A549 (cell line): ENCODE measurements around the gene ZMYND8. TPM values are rescaled to one million over a fixed set of nuclear protein-coding genes. Genes with fewer than 3 reads are reported as not detected.
A peak's percentile ranks its signal among the peaks of the same experiment; 100 is the strongest.

Source experiments
- ATAC-seq, 2 experiments: fragments of 200-7000 bp in 1 of 2; fragments of >200 bp in 1 of 2; cut with Nextera tagmentation in 1 of 2; cut with Tn5 transposase in 1 of 2; 3 replicates each; pipeline versions ENCODE4 v1.8.0 to v1.9.1; 2018 to 2020; ENCODE audit warnings: mild to moderate bottlenecking in 1 of 2, moderate library complexity in 1 of 2
- CTCF ChIA-PET: fragments of 300-600 bp; sonication (Branson Sonifier 250); formaldehyde crosslinking; extraction: SDS; loops from one replicate; lab custom pipeline; 2021; ENCODE audit warnings: antibody characterized with exemption, inconsistent platforms; lab: Yijun Ruan, JAX
- POLR2A ChIA-PET: fragments of 350-600 bp; formaldehyde crosslinking; extraction: SDS; loops from one replicate; lab custom pipeline; 2021; ENCODE audit warnings: antibody characterized with exemption, inconsistent platforms; lab: Yijun Ruan, JAX
- DNase-seq, 2 experiments: peaks; one replicate each; pipeline versions ENCODE4 v3.0.0 to v3.0.0-alpha.2; 2011 to 2016; ENCODE audit warnings: low read depth in 1 of 2, low spot score in 1 of 2
- FAIRE-seq: peaks from 2 replicates; lab custom pipeline; 2011; peaks lifted over from hg19 to GRCh38; lab: Jason Lieb, UNC
- H3K27ac ChIP-seq, 2 experiments: fragments of >200 bp; sonication (Bioruptor Twin); formaldehyde crosslinking; 3 replicates each; pipeline ENCODE4 v1.5.1; 2016 to 2017
- H3K4me1 ChIP-seq: fragments of >200 bp; sonication (Bioruptor Twin); formaldehyde crosslinking; 3 replicates; pipeline ENCODE4 v1.6.1; 2016
- H3K4me2 ChIP-seq: fragments of >200 bp; sonication (Bioruptor Twin); formaldehyde crosslinking; 3 replicates; pipeline ENCODE4 v1.6.1; 2016
- H3K4me3 ChIP-seq: fragments of >200 bp; sonication (Bioruptor Twin); formaldehyde crosslinking; 3 replicates; pipeline ENCODE4 v1.5.1; 2016
- H3K9me3 ChIP-seq: fragments of >200 bp; sonication (Bioruptor Twin); formaldehyde crosslinking; 3 replicates; pipeline ENCODE4 v1.6.1; 2016
- ATOH8 ChIP-seq: fragments of 250-450 bp; sonication (Bioruptor Pico); IDR thresholded peaks from 2 replicates; pipeline ENCODE4 v1.5.0; 2020; ENCODE audit warnings: low read depth, mild to moderate bottlenecking, moderate library complexity
- BCL3 ChIP-seq: fragments of >200 bp; sonication (Bioruptor Twin); formaldehyde crosslinking; IDR thresholded peaks from 3 replicates; pipeline ENCODE4 v1.6.1; 2016
- CBX8 ChIP-seq: fragments of 200-600 bp; sonication (generic); IDR thresholded peaks from 2 replicates; pipeline ENCODE4 v1.6.1; 2016
- CEBPB ChIP-seq, 2 experiments: fragments of >200 bp in 1 of 2; sonication (Bioruptor Twin) in 1 of 2; formaldehyde crosslinking in 1 of 2; IDR thresholded peaks; 2 replicates each; pipeline ENCODE4 v1.6.1; 2012 to 2016
- E2F6 ChIP-seq: IDR thresholded peaks from 2 replicates; pipeline ENCODE4 v1.6.1; 2012; ENCODE audit warnings: low read depth, borderline replicate concordance
- EHF ChIP-seq: fragments of 250-450 bp; sonication (Bioruptor Pico); IDR thresholded peaks from 2 replicates; pipeline ENCODE4 v1.5.0; 2020; ENCODE audit warnings: mild to moderate bottlenecking
- EP300 ChIP-seq, 2 experiments: fragments of >200 bp; sonication (Bioruptor Twin); formaldehyde crosslinking; IDR thresholded peaks; 2 replicates in 1 of 2; 3 replicates in 1 of 2; pipeline ENCODE4 v1.6.1; 2016 to 2017
- ESRRA ChIP-seq: fragments of 150-350 bp; IDR thresholded peaks from 2 replicates; pipeline ENCODE4 v1.6.1; 2014; ENCODE audit warnings: mild to moderate bottlenecking, low read length, borderline replicate concordance
- FOSL2 ChIP-seq, 2 experiments: fragments of 450-650 bp in 1 of 2; fragments of >200 bp in 1 of 2; sonication (Bioruptor Twin) in 1 of 2; formaldehyde crosslinking; IDR thresholded peaks; 2 replicates each; pipeline versions ENCODE4 v1.5.0 to v1.6.1; 2016 to 2020; ENCODE audit warnings: mild to moderate bottlenecking in 1 of 2, moderate library complexity in 1 of 2
- FOXS1 ChIP-seq: fragments of 250-450 bp; sonication (Bioruptor Pico); IDR thresholded peaks from 2 replicates; pipeline ENCODE4 v1.5.0; 2020; ENCODE audit warnings: mild to moderate bottlenecking, moderate library complexity
- HEYL ChIP-seq: fragments of 250-450 bp; sonication (Bioruptor Pico); IDR thresholded peaks from 2 replicates; pipeline ENCODE4 v1.8.0; 2021; ENCODE audit warnings: mild to moderate bottlenecking, moderate library complexity
- HOXA7 ChIP-seq: fragments of 250-450 bp; sonication (Bioruptor Pico); IDR thresholded peaks from 2 replicates; pipeline ENCODE4 v1.5.0; 2020; ENCODE audit warnings: mild to moderate bottlenecking, moderate library complexity
- HOXB13 ChIP-seq: fragments of 250-450 bp; sonication (Bioruptor Pico); IDR thresholded peaks from 2 replicates; pipeline ENCODE4 v1.5.0; 2020; ENCODE audit warnings: low read depth, mild to moderate bottlenecking, moderate library complexity
- HOXB5 ChIP-seq: fragments of 250-450 bp; sonication (Bioruptor Pico); IDR thresholded peaks from 2 replicates; pipeline ENCODE4 v1.5.0; 2020; ENCODE audit warnings: mild to moderate bottlenecking, moderate library complexity
- JUN ChIP-seq, 2 experiments: fragments of >200 bp; sonication (Bioruptor Twin); formaldehyde crosslinking; IDR thresholded peaks; 2 replicates in 1 of 2; 3 replicates in 1 of 2; pipeline ENCODE4 v1.6.1; 2016 to 2017
- KDM5A ChIP-seq: fragments of 200-600 bp; sonication (generic); IDR thresholded peaks from 2 replicates; pipeline ENCODE4 v1.6.1; 2016; ENCODE audit warnings: antibody characterized with exemption, mild to moderate bottlenecking
- MYC ChIP-seq: IDR thresholded peaks from 2 replicates; pipeline ENCODE4 v1.6.1; 2012; ENCODE audit warnings: mild to moderate bottlenecking, inconsistent platforms, low read length, improper control_type of control experiment, borderline replicate concordance
- NPAS2 ChIP-seq: fragments of 250-450 bp; sonication (Bioruptor Pico); IDR thresholded peaks from 2 replicates; pipeline ENCODE4 v1.8.0; 2022; ENCODE audit warnings: mild to moderate bottlenecking, moderate library complexity, borderline replicate concordance
- PBX3 ChIP-seq: IDR thresholded peaks from 2 replicates; pipeline ENCODE4 v1.6.1; 2012
- POLR2A ChIP-seq: IDR thresholded peaks from 2 replicates; pipeline ENCODE4 v1.6.1; 2012; ENCODE audit warnings: mild to moderate bottlenecking, low read length
- RAD21 ChIP-seq, 2 experiments: fragments of >200 bp in 1 of 2; sonication (Bioruptor Twin) in 1 of 2; formaldehyde crosslinking in 1 of 2; IDR thresholded peaks in 1 of 2; conservative IDR thresholded peaks in 1 of 2; 2 replicates in 1 of 2; 3 replicates in 1 of 2; pipeline ENCODE4 v1.6.1; 2012 to 2018; ENCODE audit warnings: inconsistent platforms in 1 of 2
- RARB ChIP-seq: fragments of 250-450 bp; sonication (Bioruptor Pico); IDR thresholded peaks from 2 replicates; pipeline ENCODE4 v1.8.0; 2021; ENCODE audit warnings: mild to moderate bottlenecking, moderate library complexity
- RCOR1 ChIP-seq: fragments of 150-350 bp; IDR thresholded peaks from 2 replicates; pipeline ENCODE4 v1.6.1; 2014; ENCODE audit warnings: antibody characterized with exemption, low read length, low read depth
- SMC3 ChIP-seq: fragments of >200 bp; sonication (Bioruptor Twin); formaldehyde crosslinking; IDR thresholded peaks from 3 replicates; pipeline ENCODE4 v1.6.1; 2018; ENCODE audit warnings: inconsistent platforms
- SREBF2 ChIP-seq: fragments of 450-650 bp; IDR thresholded peaks from 2 replicates; pipeline ENCODE4 v1.6.1; 2014; ENCODE audit warnings: mild to moderate bottlenecking, moderate library complexity
- TFCP2L1 ChIP-seq: fragments of 250-450 bp; sonication (Bioruptor Pico); IDR thresholded peaks from 2 replicates; pipeline ENCODE4 v1.5.0; 2021; ENCODE audit warnings: mild to moderate bottlenecking
- TP53 ChIP-seq: fragments of 250-450 bp; sonication (Bioruptor Pico); IDR thresholded peaks from 2 replicates; pipeline ENCODE4 v1.5.0; 2021; ENCODE audit warnings: mild to moderate bottlenecking, moderate library complexity
- ZFP36 ChIP-seq: fragments of 450-650 bp; IDR thresholded peaks from 2 replicates; pipeline ENCODE4 v1.6.1; 2014; ENCODE audit warnings: borderline replicate concordance; ENCODE audit not compliant: partially characterized antibody
- ZNF302 ChIP-seq: fragments of 250-450 bp; sonication (Bioruptor Pico); IDR thresholded peaks from 2 replicates; pipeline ENCODE4 v1.9.0; 2021; ENCODE audit warnings: inconsistent platforms, mild to moderate bottlenecking, moderate library complexity
- ZSCAN20 ChIP-seq: fragments of 250-450 bp; sonication (Bioruptor Pico); IDR thresholded peaks from 2 replicates; pipeline ENCODE4 v1.8.0; 2022; ENCODE audit warnings: mild to moderate bottlenecking, moderate library complexity
- WGBS: methylation state at CpG from one replicate; pipeline ENCODE4 v1.1.6; 2017; ENCODE audit errors: missing lambda C conversion rate; 5-methylcytosine and 5-hydroxymethylcytosine counted together
- polyA plus RNA-seq, 4 experiments: library from polyadenylated mRNA; depleted of rRNA in 3 of 4; stranded (reverse); fragments of >200 nt; fragmentation: RNase III in 1 of 4; extraction: RNeasy Plus Mini Kit Qiagen cat#74134 plus additional on column Dnase treatment in 1 of 4; gene quantifications; 2 replicates in 3 of 4; 3 replicates in 1 of 4; pipeline ENCODE4 v1.2.3, GENCODE V29; 2011 to 2017

ZMYND8 gene
- polyA plus RNA-seq, 2 of the 4 experiments (the other 2 are of a cell fraction), result 10.4 to 24.9 TPM

GRCh38 chr20:47358039-47358671 lies 1.7 kb upstream of the ZMYND8 start:
- FAIRE-seq, result no peak
- ATAC-seq, result no peak
- no peak for DNase-seq
- ChIA-PET POLR2A (interaction anchor here (0.6 to 6.4 kb wide), 14 partner anchors 15 to 261 kb away, joined by 3 to 83 read pairs (median 7); partner anchors contain the start of gene NCOA3), CTCF (interaction anchor here (0.6 to 14.5 kb wide), 8 partner anchors 11 to 220 kb away, joined by 3 to 137 read pairs (median 5); no protein-coding TSS in a partner anchor)
- peak overlapping the region; percentile 100 for H3K27ac ChIP-seq
- peak; percentile 10; the same call in 1 of the 2 replicates for TF ChIP-seq ZNF302 (CRISPR knock-in tag)
- TF ChIP-seq SMC3, result peak; percentile 3; the same call in 1 of the 3 replicates
- no peak for TF ChIP-seq RCOR1
- TF ChIP-seq E2F6, result 0 out of 2 replicates have a peak, but pooled peaks have one; percentile 26
- TF ChIP-seq EP300 (IDR thresholded peaks at IDR 0.05), result peak in 1 of 2 experiments; percentile 23; a peak in 1 of 5 replicates
- TF ChIP-seq EHF (CRISPR knock-in tag), result peak; percentile 58
- TF ChIP-seq PBX3, result no peak
- peaks cover 94% of the 10 kb centered on the region for H3K4me1 ChIP-seq
- peak overlapping the region; percentile 1; the same call in 1 of the 3 replicates for H3K4me3 ChIP-seq
- peak overlapping the region; percentile 68 for H3K4me2 ChIP-seq
- H3K9me3 ChIP-seq, result no peaks in the 10 kb centered on the region
- 2% methylated on average over 15 of the region's 15 CpGs for WGBS

GRCh38 chr20:47357296-47358038 lies 968 bp upstream of the ZMYND8 start:
- 4% methylated on average over 26 of the region's 29 CpGs for WGBS
- Histone ChIP-seq H3K4me3 (no peak overlapping the region), H3K27ac (peak overlapping the region; percentile 100), H3K9me3 (no peaks in the 10 kb centered on the region), H3K4me2 (peak overlapping the region; percentile 68), H3K4me1 (peaks cover 96% of the 10 kb centered on the region)
- FAIRE-seq (no peak), ATAC-seq (peak; percentile 27 to 30), DNase-seq (peak; percentile 38 to 96)
- CTCF ChIA-PET, result interaction anchor here (0.7 to 14.5 kb wide), 8 partner anchors 13 to 84 kb away, joined by 3 to 137 read pairs (median 5); no protein-coding TSS in a partner anchor
- POLR2A ChIA-PET, result interaction anchor here (0.6 to 6.4 kb wide), 9 partner anchors 18 to 144 kb away, joined by 3 to 83 read pairs (median 10); partner anchors contain the start of gene NCOA3
- peak; percentile 59; the same call in 1 of the 2 replicates for TF ChIP-seq FOXS1 (CRISPR knock-in tag)
- TF ChIP-seq HOXA7, result 0 out of 2 replicates have a peak, but pooled peaks have one; percentile 82
- TF ChIP-seq RAD21 (conservative IDR thresholded peaks at IDR 0.05 in 1 of 2, IDR thresholded peaks at IDR 0.05 in 1 of 2), result peak in 1 of 2 experiments; percentile 27; a peak in 3 of 5 replicates
- TF ChIP-seq SREBF2, result no peak
- TF ChIP-seq MYC, result peak; percentile 60; the same call in 1 of the 2 replicates
- TF ChIP-seq BCL3, result 0 out of 3 replicates have a peak, but pooled peaks have one; percentile 19
- peak; percentile 97 for TF ChIP-seq ATOH8 (CRISPR knock-in tag)
- peak; percentile 84; the same call in 1 of the 2 replicates for TF ChIP-seq TFCP2L1 (CRISPR knock-in tag)
- TF ChIP-seq HOXB13 (CRISPR knock-in tag), result peak; percentile 94
- peak; percentile 93 for TF ChIP-seq HOXB5 (CRISPR knock-in tag)
- TF ChIP-seq E2F6, result peak; percentile 87
- TF ChIP-seq ESRRA, result no peak
- TF ChIP-seq RARB (CRISPR knock-in tag), result peak; percentile 13; the same call in 1 of the 2 replicates
- TF ChIP-seq TP53, result peak; percentile 95
- peak; percentile 79; the same call in 1 of the 2 replicates for TF ChIP-seq ZSCAN20 (CRISPR knock-in tag)
- TF ChIP-seq CBX8, result no peak
- TF ChIP-seq POLR2A, result peak; percentile 6; the same call in 1 of the 2 replicates
- peak; percentile 65; the same call in 1 of the 2 replicates for TF ChIP-seq NPAS2 (CRISPR knock-in tag)
- no peak for TF ChIP-seq ZFP36
- TF ChIP-seq EHF (CRISPR knock-in tag), result peak; percentile 88
- TF ChIP-seq JUN (IDR thresholded peaks at IDR 0.05), result peak in 1 of 2 experiments; percentile 32; a peak in 1 of 5 replicates
- no peak for TF ChIP-seq FOSL2 (IDR thresholded peaks at IDR 0.05)
- 0 out of 2 replicates have a peak, but pooled peaks have one; percentile 28 for TF ChIP-seq FOSL2 (CRISPR knock-in tag; IDR thresholded peaks at IDR 0.05)
- peak; percentile 17; the same call in 1 of the 3 replicates for TF ChIP-seq SMC3
- no peak for TF ChIP-seq CEBPB (IDR thresholded peaks at IDR 0.05)
- TF ChIP-seq KDM5A, result no peak
- peak; percentile 74 for TF ChIP-seq HEYL (CRISPR knock-in tag)
